ENCODE measurements around the gene SEPTIN8. TPM values are rescaled to one million over a fixed set of nuclear protein-coding genes. Genes with fewer than 3 reads are reported as not detected.

SEPTIN8 gene
- total RNA-seq, 1 donor from 2014 or later = 97.5 TPM

GRCh38 chr5:132756542-132756941, 20.5 kb downstream of the SEPTIN8 start:
- no peaks in the 10 kb centered on the region for H4K20me1 ChIP-seq (ENCODE audit: insufficient read depth, low read length)
- H3K4me3 Mint-ChIP-seq (ENCODE audit: unreplicated experiment) = no peak overlapping the region
- H3K9me3 Mint-ChIP-seq (ENCODE audit: unreplicated experiment) = no peaks in the 10 kb centered on the region
- H3K27ac ChIP-seq (ENCODE audit: low read depth, low read length) = no peak overlapping the region
- peaks cover 14% of the 10 kb centered on the region for H3K36me3 ChIP-seq (ENCODE audit: insufficient read depth, low read length)
- H2AFZ ChIP-seq (ENCODE audit: low read depth, low read length) = no peak overlapping the region
- H3K4me3 ChIP-seq (ENCODE audit: insufficient read depth, low read depth, low read length) = no peak overlapping the region
- H3K9me3 ChIP-seq (ENCODE audit: insufficient read depth, low read depth, low read length) = no peaks in the 10 kb centered on the region
- H3K79me2 ChIP-seq (ENCODE audit: insufficient read depth, low read length) = no peaks in the 10 kb centered on the region
- H3K9ac ChIP-seq (ENCODE audit: low read length) = no peak overlapping the region
- no peaks in the 10 kb centered on the region for H3K27me3 ChIP-seq (ENCODE audit: insufficient read depth, low read length)
- DNase-seq (ENCODE audit: low read depth) (no peak), FAIRE-seq (no peak)
- peaks cover 11% of the 10 kb centered on the region for H3K4me1 Mint-ChIP-seq (ENCODE audit: low read depth, unreplicated experiment)
- H3K4me1 ChIP-seq (ENCODE audit: insufficient read depth, low read length) = no peaks in the 10 kb centered on the region
- no peak overlapping the region for H3K4me2 ChIP-seq (ENCODE audit: low read length)
- no peak overlapping the region for H3K27ac Mint-ChIP-seq (ENCODE audit: unreplicated experiment)
- H3K36me3 Mint-ChIP-seq (ENCODE audit: low read depth, unreplicated experiment) = peaks cover 37% of the 10 kb centered on the region
- H3K27me3 Mint-ChIP-seq (ENCODE audit: low read depth, unreplicated experiment) = no peaks in the 10 kb centered on the region
- TF ChIP-seq EZH2 (IDR thresholded peaks at IDR 0.05; ENCODE audit: insufficient read depth, low read length) (no peak), CTCF (IDR thresholded peaks at IDR 0.05; ENCODE audit: insufficient read depth, low read depth, low read length) (no peak)

- Histone ChIP-seq H3K79me2 (ENCODE audit: insufficient read depth, low read length) (no peaks in the 10 kb centered on the region), H3K36me3 (ENCODE audit: insufficient read depth, low read length) (peaks cover 11% of the 10 kb centered on the region), H3K4me1 (ENCODE audit: insufficient read depth, low read length) (no peaks in the 10 kb centered on the region), H3K9me3 (ENCODE audit: insufficient read depth, low read depth, low read length) (no peaks in the 10 kb centered on the region), H3K27me3 (ENCODE audit: insufficient read depth, low read length) (no peaks in the 10 kb centered on the region), H2AFZ (ENCODE audit: low read depth, low read length) (no peak overlapping the region), H3K4me2 (ENCODE audit: low read length) (no peak overlapping the region), H3K9ac (ENCODE audit: low read length) (no peak overlapping the region), H3K4me3 (ENCODE audit: insufficient read depth, low read depth, low read length) (no peak overlapping the region), H4K20me1 (ENCODE audit: insufficient read depth, low read length) (no peaks in the 10 kb centered on the region), H3K27ac (ENCODE audit: low read depth, low read length) (no peak overlapping the region)
- DNase-seq (ENCODE audit: low read depth) (no peak), FAIRE-seq (no peak)
- H3K27ac Mint-ChIP-seq (ENCODE audit: unreplicated experiment) = no peak overlapping the region
- H3K4me1 Mint-ChIP-seq (ENCODE audit: low read depth, unreplicated experiment) = peaks cover 11% of the 10 kb centered on the region
- H3K9me3 Mint-ChIP-seq (ENCODE audit: unreplicated experiment) = no peaks in the 10 kb centered on the region
- no peaks in the 10 kb centered on the region for H3K27me3 Mint-ChIP-seq (ENCODE audit: low read depth, unreplicated experiment)
- no peak for TF ChIP-seq EZH2 (IDR thresholded peaks at IDR 0.05; ENCODE audit: insufficient read depth, low read length)
- peak; percentile 11 for TF ChIP-seq CTCF (IDR thresholded peaks at IDR 0.05; ENCODE audit: insufficient read depth, low read depth, low read length)
- H3K36me3 Mint-ChIP-seq (ENCODE audit: low read depth, unreplicated experiment) = peaks cover 26% of the 10 kb centered on the region
- H3K4me3 Mint-ChIP-seq (ENCODE audit: unreplicated experiment) = no peak overlapping the region
Measured at GRCh38 chr5:132754947-132755346, 22.1 kb downstream of the SEPTIN8 start.

- Histone ChIP-seq H3K9ac (ENCODE audit: low read length) (no peak overlapping the region), H3K36me3 (ENCODE audit: insufficient read depth, low read length) (peaks cover 11% of the 10 kb centered on the region), H4K20me1 (ENCODE audit: insufficient read depth, low read length) (no peaks in the 10 kb centered on the region), H3K27ac (ENCODE audit: low read depth, low read length) (no peak overlapping the region), H3K4me2 (ENCODE audit: low read length) (no peak overlapping the region), H3K79me2 (ENCODE audit: insufficient read depth, low read length) (no peaks in the 10 kb centered on the region), H2AFZ (ENCODE audit: low read depth, low read length) (no peak overlapping the region), H3K9me3 (ENCODE audit: insufficient read depth, low read depth, low read length) (no peaks in the 10 kb centered on the region), H3K4me1 (ENCODE audit: insufficient read depth, low read length) (no peaks in the 10 kb centered on the region), H3K4me3 (ENCODE audit: insufficient read depth, low read depth, low read length) (no peak overlapping the region), H3K27me3 (ENCODE audit: insufficient read depth, low read length) (peaks cover 3% of the 10 kb centered on the region)
- Mint-ChIP-seq H3K27ac (ENCODE audit: unreplicated experiment) (no peak overlapping the region), H3K4me3 (ENCODE audit: unreplicated experiment) (no peak overlapping the region), H3K27me3 (ENCODE audit: low read depth, unreplicated experiment) (peaks cover 4% of the 10 kb centered on the region), H3K36me3 (ENCODE audit: low read depth, unreplicated experiment) (peaks cover 21% of the 10 kb centered on the region), H3K4me1 (ENCODE audit: low read depth, unreplicated experiment) (peaks cover 11% of the 10 kb centered on the region), H3K9me3 (ENCODE audit: unreplicated experiment) (no peaks in the 10 kb centered on the region)
- TF ChIP-seq CTCF (IDR thresholded peaks at IDR 0.05; ENCODE audit: insufficient read depth, low read depth, low read length) (no peak), EZH2 (IDR thresholded peaks at IDR 0.05; ENCODE audit: insufficient read depth, low read length) (no peak)
- FAIRE-seq = no peak
- no peak for DNase-seq (ENCODE audit: low read depth)
Measured at GRCh38 chr5:132754111-132754510, 22.9 kb downstream of the SEPTIN8 start.
